Esophagus squamous epithelium (tissue), 5 donors: ENCODE measurements around the gene HAPLN3. TPM values are rescaled to one million over a fixed set of nuclear protein-coding genes. Genes with fewer than 3 reads are reported as not detected.

Experiments used
- DNase-seq: peaks from one replicate; lab custom pipeline; 2025; lab: John Stamatoyannopoulos, UW
- H3K27ac ChIP-seq, 4 donors: fragments of 200-600 bp; sonication (generic); one replicate each; pipeline ENCODE4 v1.5.1; 2016 to 2019; ENCODE audit warnings: mild to moderate bottlenecking in 1 of 4
- H3K27me3 ChIP-seq, 4 donors: fragments of 200-600 bp; sonication (generic); 1 replicate in 3 of 4; 2 replicates in 1 of 4; pipeline versions ENCODE4 v1.5.1 to v1.6.0; 2017 to 2021; ENCODE audit warnings: antibody characterized with exemption in 1 of 4
- H3K36me3 ChIP-seq, 3 donors: fragments of 200-600 bp; sonication (generic); one replicate each; pipeline ENCODE4 v1.5.1; 2016 to 2019
- H3K4me1 ChIP-seq, 3 donors: fragments of 200-600 bp; sonication (generic); one replicate each; pipeline ENCODE4 v1.5.1; 2017 to 2019
- H3K4me3 ChIP-seq, 4 donors: fragments of 200-600 bp; sonication (generic); 1 replicate in 3 of 4; 2 replicates in 1 of 4; pipeline ENCODE4 v1.5.1; 2016 to 2019; ENCODE audit warnings: mild to moderate bottlenecking in 2 of 4, moderate library complexity in 1 of 4
- H3K9me3 ChIP-seq, 3 donors: fragments of 200-600 bp; sonication (generic); one replicate each; pipeline ENCODE4 v1.5.1; 2016 to 2019
- CTCF ChIP-seq, 6 experiments: fragments of 450-650 bp in 4 of 6; fragments of 200-600 bp in 2 of 6; sonication (generic) in 2 of 6; IDR thresholded peaks; one replicate each; pipeline ENCODE4 v1.5.1; 2016 to 2019; ENCODE audit warnings: antibody characterized with exemption in 6 of 6, mild to moderate bottlenecking in 4 of 6, moderate library complexity in 4 of 6
- POLR2A ChIP-seq, 4 donors: fragments of 450-650 bp; IDR thresholded peaks; one replicate each; pipeline ENCODE4 v1.6.1; 2017; ENCODE audit warnings: antibody characterized with exemption in 4 of 4, mild to moderate bottlenecking in 4 of 4, moderate library complexity in 3 of 4
- WGBS, 2 donors: methylation state at CpG; one replicate each; pipeline ENCODE4 v1.1.5; 2018; 5-methylcytosine and 5-hydroxymethylcytosine counted together
- intact Hi-C: fragments of 100-400 bp; cut with DNase I; formaldehyde crosslinking; loops from one replicate; pipeline ENCODE4 v1.15.0; 2022
- total RNA-seq, 4 donors: library from RNA; depleted of rRNA; stranded (reverse); fragments of >200 nt; gene quantifications; one replicate each; pipeline ENCODE4 v1.1.0, GENCODE V29; 2016
- donor health status: DM: yes; HTN: yes; CAD: no.

The HAPLN3 gene
- total RNA-seq, 4 donors from 2014 or later = 3.1 to 9.4 (median 7.8) TPM

- no peaks in the 10 kb centered on the region for H3K4me1 ChIP-seq
- peaks cover 0 to 13% (median 0%) of the 10 kb centered on the region in 3 donors for H3K36me3 ChIP-seq
- 95 to 97% methylated on average over 13 to 18 of the region's 31 CpGs for WGBS, 2 donors
- intact Hi-C loops = no loop called here
- no peak overlapping the region for H3K27ac ChIP-seq
- no peaks in the 10 kb centered on the region for H3K27me3 ChIP-seq
- no peak for DNase-seq
- H3K9me3 ChIP-seq = no peaks in the 10 kb centered on the region
- H3K4me3 ChIP-seq = no peak overlapping the region
- TF ChIP-seq POLR2A (IDR thresholded peaks at IDR 0.05) = no peak
- TF ChIP-seq CTCF (IDR thresholded peaks at IDR 0.05) = no peak
These were observed 14.2 kb downstream of the HAPLN3 start for GRCh38 chr15:88880944-88881740.

- intact Hi-C loops = no loop called here
- TF ChIP-seq CTCF (IDR thresholded peaks at IDR 0.05) (peak in 5 of 6 experiments; percentile 27 to 63 (median 30)), POLR2A (IDR thresholded peaks at IDR 0.05) (no peak)
- H3K4me1 ChIP-seq = no peaks in the 10 kb centered on the region
- H3K27me3 ChIP-seq = peaks cover 0 to 4% (median 0%) of the 10 kb centered on the region in 4 donors
- no peaks in the 10 kb centered on the region for H3K9me3 ChIP-seq
- no peak overlapping the region for H3K27ac ChIP-seq
- DNase-seq = no peak
- 50 to 86% methylated on average over 1 to 4 of the region's 18 CpGs for WGBS, 2 donors
- peaks cover 0 to 7% (median 0%) of the 10 kb centered on the region in 3 donors for H3K36me3 ChIP-seq
- no peak overlapping the region for H3K4me3 ChIP-seq
These were observed 16.6 kb downstream of the HAPLN3 start for GRCh38 chr15:88878720-88879184.

- intact Hi-C loops = no loop called here
- no peak for DNase-seq
- no peak overlapping the region for H3K4me3 ChIP-seq
- peaks cover 0 to 11% (median 0%) of the 10 kb centered on the region in 4 donors for H3K27me3 ChIP-seq
- H3K27ac ChIP-seq = no peak overlapping the region
- H3K4me1 ChIP-seq = no peaks in the 10 kb centered on the region
- WGBS, 2 donors = 90 to 96% methylated on average over 11 to 17 of the region's 22 CpGs
- TF ChIP-seq POLR2A (IDR thresholded peaks at IDR 0.05) (no peak), CTCF (IDR thresholded peaks at IDR 0.05) (no peak)
- peaks cover 0 to 7% (median 0%) of the 10 kb centered on the region in 3 donors for H3K36me3 ChIP-seq
- H3K9me3 ChIP-seq = no peaks in the 10 kb centered on the region
These were observed 17.4 kb downstream of the HAPLN3 start for GRCh38 chr15:88877906-88878305.

GRCh38 chr15:88877415-88877814 is 17.9 kb downstream of the HAPLN3 start:
- intact Hi-C loops = no loop called here
- WGBS, 2 donors = 90 to 93% methylated on average over 2 to 4 of the region's 11 CpGs
- no peak for DNase-seq
- no peaks in the 10 kb centered on the region for H3K9me3 ChIP-seq
- TF ChIP-seq POLR2A (IDR thresholded peaks at IDR 0.05) (no peak), CTCF (IDR thresholded peaks at IDR 0.05) (no peak)
- peaks cover 0 to 7% (median 0%) of the 10 kb centered on the region in 3 donors for H3K36me3 ChIP-seq
- peaks cover 0 to 15% (median 0%) of the 10 kb centered on the region in 4 donors for H3K27me3 ChIP-seq
- no peak overlapping the region for H3K4me3 ChIP-seq
- no peak overlapping the region for H3K27ac ChIP-seq
- no peaks in the 10 kb centered on the region for H3K4me1 ChIP-seq

GRCh38 chr15:88876573-88876972 is 18.8 kb downstream of the HAPLN3 start:
- 84 to 85% methylated on average over 9 to 10 of the region's 10 CpGs for WGBS, 2 donors
- Histone ChIP-seq H3K27me3 (peaks cover 0 to 23% (median 0%) of the 10 kb centered on the region in 4 donors), H3K4me1 (no peaks in the 10 kb centered on the region), H3K36me3 (peaks cover 0 to 5% (median 0%) of the 10 kb centered on the region in 3 donors), H3K4me3 (no peak overlapping the region), H3K9me3 (no peaks in the 10 kb centered on the region), H3K27ac (no peak overlapping the region)
- TF ChIP-seq CTCF (IDR thresholded peaks at IDR 0.05) = no peak
- no peak for TF ChIP-seq POLR2A (IDR thresholded peaks at IDR 0.05)
- DNase-seq = no peak
- intact Hi-C loops = no loop called here
